ENCODE results near the gene SCRN2. TPM values are rescaled to one million over a fixed set of nuclear protein-coding genes. Genes with fewer than 3 reads are reported as not detected.

The SCRN2 gene
- total RNA-seq, 3 donors from 2014 or later = 49.2 to 108 (median 54.9) TPM

DNA sequence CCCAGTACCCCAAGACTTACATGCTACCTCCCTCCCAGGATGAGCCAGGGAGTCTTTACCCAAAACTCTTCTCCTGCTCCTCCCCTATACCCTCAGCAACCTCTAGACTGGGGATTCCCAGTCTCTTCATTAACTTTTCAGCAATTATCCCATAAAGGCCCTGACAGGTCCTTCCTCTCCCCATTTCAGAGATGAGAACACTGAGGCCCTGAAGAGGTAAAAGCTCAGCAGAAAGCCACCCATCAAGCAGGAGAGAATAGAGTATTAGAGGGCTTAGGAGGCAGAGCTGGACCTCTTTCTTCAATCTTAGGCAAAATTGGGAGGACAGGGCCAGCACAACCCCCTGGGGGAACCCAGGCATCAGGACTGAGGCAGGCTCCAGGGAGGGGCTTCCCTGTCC is 15.8 kb upstream of the SCRN2 start:
- Histone ChIP-seq H3K4me1 (no peaks in the 10 kb centered on the region), H3K27me3 (peaks cover 0 to 11% of the 10 kb centered on the region in 2 donors), H3K4me3 (no peak overlapping the region), H3K36me3 (no peaks in the 10 kb centered on the region), H3K9me3 (no peaks in the 10 kb centered on the region), H3K27ac (peak overlapping the region in 1 of 2 donors; percentile 38)
- no peak for DNase-seq (ENCODE audit: low spot score in 2 of 2)
- TF ChIP-seq POLR2A (IDR thresholded peaks at IDR 0.05) (no peak), POLR2AphosphoS5 (IDR thresholded peaks at IDR 0.05) (no peak), CTCF (IDR thresholded peaks at IDR 0.05) (no peak)
- intact Hi-C loops (cut with DNase I; ENCODE audit: low total_unique reads) = no loop called here

DNA sequence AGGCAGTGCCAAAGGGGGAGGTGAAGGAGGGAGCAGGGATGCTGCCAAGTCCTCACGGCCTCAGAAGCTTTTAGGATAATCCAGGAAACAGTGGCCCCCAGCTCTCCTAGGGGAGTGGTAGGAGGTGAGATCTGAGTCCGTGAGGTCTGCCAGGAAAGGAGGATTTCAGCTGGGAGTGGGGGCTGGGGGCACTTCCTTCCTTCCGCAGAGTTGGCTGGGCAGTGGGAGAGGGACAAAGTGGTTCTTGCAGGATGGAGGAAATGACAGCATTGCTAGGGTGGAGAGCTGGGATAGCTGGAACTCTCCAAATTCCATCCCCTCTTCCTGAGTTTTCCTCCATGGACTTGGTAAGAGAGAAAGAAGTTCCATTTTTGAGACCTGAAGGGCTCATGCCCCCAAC is 14.7 kb upstream of the SCRN2 start:
- peaks cover 0 to 11% of the 10 kb centered on the region in 2 donors for H3K27me3 ChIP-seq
- no peak overlapping the region for H3K4me3 ChIP-seq

GRCh38 chr17:47853616-47854015 is 12.5 kb upstream of the SCRN2 start:
- H3K4me3 ChIP-seq = no peak overlapping the region
- TF ChIP-seq POLR2A (IDR thresholded peaks at IDR 0.05) (no peak), POLR2AphosphoS5 (IDR thresholded peaks at IDR 0.05) (no peak), CTCF (IDR thresholded peaks at IDR 0.05) (no peak)
- intact Hi-C loops (cut with DNase I; ENCODE audit: low total_unique reads) = no loop called here
- H3K27me3 ChIP-seq = peaks cover 0 to 11% of the 10 kb centered on the region in 2 donors
- no peak overlapping the region for H3K27ac ChIP-seq
- no peaks in the 10 kb centered on the region for H3K9me3 ChIP-seq
- DNase-seq (ENCODE audit: low spot score in 2 of 2) = no peak
- H3K36me3 ChIP-seq = no peaks in the 10 kb centered on the region
- no peaks in the 10 kb centered on the region for H3K4me1 ChIP-seq

More for the DNA sequence above, 14.7 kb upstream of the SCRN2 start:
- Histone ChIP-seq H3K9me3 (no peaks in the 10 kb centered on the region), H3K27ac (no peak overlapping the region), H3K4me1 (no peaks in the 10 kb centered on the region), H3K36me3 (no peaks in the 10 kb centered on the region)
- DNase-seq (ENCODE audit: low spot score in 2 of 2) = no peak
- TF ChIP-seq CTCF (IDR thresholded peaks at IDR 0.05) = no peak
- intact Hi-C loops (cut with DNase I; ENCODE audit: low total_unique reads) = no loop called here

- H3K4me3 ChIP-seq = peak overlapping the region in 1 of 3 donors; percentile 70
- no peak overlapping the region for H3K27ac ChIP-seq
- peak in 1 of 3 donors; percentile 19 for TF ChIP-seq POLR2AphosphoS5 (IDR thresholded peaks at IDR 0.05)
- TF ChIP-seq POLR2A (IDR thresholded peaks at IDR 0.05) = no peak
- intact Hi-C loops (cut with DNase I; ENCODE audit: low total_unique reads) = no loop called here
- H3K36me3 ChIP-seq = no peaks in the 10 kb centered on the region
- DNase-seq (ENCODE audit: low spot score in 2 of 2) = no peak
- H3K27me3 ChIP-seq = peaks cover 0 to 19% of the 10 kb centered on the region in 2 donors
- H3K4me1 ChIP-seq = no peaks in the 10 kb centered on the region
- H3K9me3 ChIP-seq = no peaks in the 10 kb centered on the region
Measured at GRCh38 chr17:47852113-47852949, 11.3 kb upstream of the SCRN2 start.

DNA sequence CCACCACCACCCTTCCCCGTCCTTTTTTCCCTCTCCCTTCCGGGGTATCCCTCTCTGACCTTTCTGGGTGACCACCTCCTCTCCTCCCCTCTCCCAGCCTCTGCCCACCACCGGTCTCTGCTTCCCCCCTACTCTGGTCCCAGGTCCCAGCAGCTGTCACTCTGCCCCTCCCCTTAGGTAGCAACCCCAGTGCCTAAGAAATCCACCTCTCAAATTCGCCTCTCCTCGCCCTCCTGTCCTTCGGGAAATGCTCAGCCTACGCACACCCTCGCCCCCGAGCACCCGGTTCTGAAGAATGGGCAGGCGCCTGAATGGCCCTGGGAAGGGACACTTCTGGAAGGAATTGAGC is 10.7 kb upstream of the SCRN2 start:
- no peak for TF ChIP-seq POLR2AphosphoS5 (IDR thresholded peaks at IDR 0.05)
- TF ChIP-seq POLR2A (IDR thresholded peaks at IDR 0.05) = no peak
- TF ChIP-seq CTCF (IDR thresholded peaks at IDR 0.05) = no peak
- intact Hi-C loops (cut with DNase I; ENCODE audit: low total_unique reads) = no loop called here
- H3K4me1 ChIP-seq = no peaks in the 10 kb centered on the region
- H3K36me3 ChIP-seq = no peaks in the 10 kb centered on the region
- DNase-seq (ENCODE audit: low spot score in 2 of 2) = no peak
- H3K9me3 ChIP-seq = no peaks in the 10 kb centered on the region
- H3K27ac ChIP-seq = no peak overlapping the region
- H3K27me3 ChIP-seq = peaks cover 0 to 25% of the 10 kb centered on the region in 2 donors
- H3K4me3 ChIP-seq = peak overlapping the region in 2 of 3 donors; percentile 62 to 70

Data from breast epithelium (tissue), 4 donors.